Osteocyte (in vitro differentiated cells): ENCODE measurements around the gene SLC6A6. TPM values are rescaled to one million over a fixed set of nuclear protein-coding genes. Genes with fewer than 3 reads are reported as not detected.
A peak's percentile ranks its signal among the peaks of the same experiment; 100 is the strongest.

Source experiments
- DNase-seq: peaks from one replicate; pipeline ENCODE4 v3.0.0; 2021; ENCODE audit warnings: mixed read lengths; ENCODE audit not compliant: unreplicated experiment; ENCODE audit errors: extremely low spot score
- H3K27ac Mint-ChIP-seq: one replicate; pipeline ENCODE4 v1.8.0; 2021; ENCODE audit warnings: mild to moderate bottlenecking, mixed read lengths; ENCODE audit not compliant: unreplicated experiment
- H3K27me3 Mint-ChIP-seq: one replicate; pipeline ENCODE4 v1.8.0; 2021; ENCODE audit warnings: mixed read lengths; ENCODE audit not compliant: unreplicated experiment
- H3K36me3 Mint-ChIP-seq: one replicate; pipeline ENCODE4 v1.8.0; 2021; ENCODE audit warnings: mixed read lengths; ENCODE audit not compliant: unreplicated experiment
- H3K4me1 Mint-ChIP-seq: one replicate; pipeline ENCODE4 v1.8.0; 2021; ENCODE audit warnings: mixed read lengths; ENCODE audit not compliant: unreplicated experiment
- H3K4me3 Mint-ChIP-seq: one replicate; pipeline ENCODE4 v1.8.0; 2021; ENCODE audit warnings: mild to moderate bottlenecking, moderate library complexity, mixed read lengths; ENCODE audit not compliant: unreplicated experiment
- H3K9me3 Mint-ChIP-seq: one replicate; pipeline ENCODE4 v1.8.0; 2021; ENCODE audit warnings: mixed read lengths; ENCODE audit not compliant: unreplicated experiment
- CTCF ChIP-seq: fragments of 200-600 bp; sonication (generic); IDR thresholded peaks from 2 replicates; pipeline ENCODE4 v1.5.0; 2021; ENCODE audit warnings: antibody characterized with exemption, mild to moderate bottlenecking, moderate library complexity
- total RNA-seq: library from RNA; stranded (reverse); gene quantifications from 2 replicates; pipeline ENCODE4 v1.2.1, GENCODE V29; 2021

SLC6A6 gene
- total RNA-seq, 1 donor from 2014 or later = 41.9 TPM

- DNase-seq = peak; percentile 89
- peaks cover 46% of the 10 kb centered on the region for H3K4me1 Mint-ChIP-seq
- no peak for TF ChIP-seq CTCF
- H3K36me3 Mint-ChIP-seq = peaks cover 16% of the 10 kb centered on the region
- H3K9me3 Mint-ChIP-seq = no peaks in the 10 kb centered on the region
- H3K27ac Mint-ChIP-seq = peak overlapping the region; percentile 77
- no peaks in the 10 kb centered on the region for H3K27me3 Mint-ChIP-seq
- no peak overlapping the region for H3K4me3 Mint-ChIP-seq
Observed at GRCh38 chr3:14472471-14473351, 70.3 kb downstream of the SLC6A6 start.

- peaks cover 44% of the 10 kb centered on the region for H3K4me1 Mint-ChIP-seq
- H3K9me3 Mint-ChIP-seq = no peaks in the 10 kb centered on the region
- no peak overlapping the region for H3K4me3 Mint-ChIP-seq
- DNase-seq = no peak
- H3K36me3 Mint-ChIP-seq = peaks cover 21% of the 10 kb centered on the region
- no peak for TF ChIP-seq CTCF
- H3K27me3 Mint-ChIP-seq = no peaks in the 10 kb centered on the region
- peak overlapping the region; percentile 77 for H3K27ac Mint-ChIP-seq
Observed at GRCh38 chr3:14473411-14473891, 71.0 kb downstream of the SLC6A6 start.

GRCh38 chr3:14474363-14475081 is 72.1 kb downstream of the SLC6A6 start:
- H3K36me3 Mint-ChIP-seq = peaks cover 30% of the 10 kb centered on the region
- no peak for DNase-seq
- no peak overlapping the region for H3K27ac Mint-ChIP-seq
- TF ChIP-seq CTCF = no peak
- no peak overlapping the region for H3K4me3 Mint-ChIP-seq
- H3K27me3 Mint-ChIP-seq = no peaks in the 10 kb centered on the region
- H3K4me1 Mint-ChIP-seq = peaks cover 44% of the 10 kb centered on the region
- no peaks in the 10 kb centered on the region for H3K9me3 Mint-ChIP-seq

- Mint-ChIP-seq H3K27ac (no peak overlapping the region), H3K9me3 (no peaks in the 10 kb centered on the region), H3K27me3 (no peaks in the 10 kb centered on the region), H3K4me3 (no peak overlapping the region), H3K36me3 (peaks cover 30% of the 10 kb centered on the region), H3K4me1 (peaks cover 44% of the 10 kb centered on the region)
- TF ChIP-seq CTCF = no peak
- DNase-seq = no peak
Observed at GRCh38 chr3:14475621-14476020, 73.2 kb downstream of the SLC6A6 start.
